HG03439 (cell line): ENCODE data around the gene FLOT2.
"Not testable (repeated sequence)": the region's sequence is repeated elsewhere in the genome, so short reads cannot be mapped to it uniquely, and the experiment has no call there.

Source experiments
- ATAC-seq: cut with Tn5 transposase; IDR thresholded peaks from one replicate; pipeline ENCODE4 v1.9.1; 2021; ENCODE audit warnings: mild to moderate bottlenecking, moderate library complexity; ENCODE audit not compliant: unreplicated experiment

The FLOT2 gene

DNA sequence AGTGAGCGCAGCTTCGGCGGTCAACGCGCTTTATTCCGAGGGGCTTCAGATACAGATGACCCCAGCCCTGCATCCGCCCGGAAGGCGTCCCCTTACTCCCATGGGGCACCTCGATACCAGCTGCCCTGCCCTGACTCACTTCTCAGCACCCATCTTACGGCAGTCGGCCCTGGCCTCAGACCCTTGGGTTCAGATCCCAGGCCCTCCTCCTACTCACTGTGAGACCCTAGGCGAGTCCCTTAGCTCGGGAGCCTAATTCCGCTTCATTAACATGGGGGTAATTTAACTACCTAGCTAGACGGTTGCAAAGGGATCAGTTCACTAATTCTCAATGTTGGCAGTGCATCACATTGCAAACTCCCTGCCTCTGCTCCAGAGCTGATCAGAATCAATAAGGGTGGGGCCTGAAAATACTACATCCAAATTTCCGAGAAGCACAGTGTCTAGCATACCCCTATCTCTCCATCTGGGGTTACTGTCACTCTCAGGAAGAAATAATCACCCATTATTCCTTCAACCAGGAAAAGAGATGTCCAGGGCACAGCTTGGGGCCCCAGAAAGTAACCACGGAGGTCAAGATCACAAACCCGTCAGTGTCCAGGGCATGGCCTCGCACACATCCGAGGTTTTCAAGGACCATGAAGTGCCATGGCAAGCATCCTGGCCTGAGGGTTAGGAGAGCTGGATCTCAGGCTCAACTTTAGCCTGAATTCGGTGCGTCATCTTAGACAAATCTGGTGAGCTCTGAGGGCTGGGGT, 415 bp upstream of the FLOT2 start:
- no peak for ATAC-seq

DNA sequence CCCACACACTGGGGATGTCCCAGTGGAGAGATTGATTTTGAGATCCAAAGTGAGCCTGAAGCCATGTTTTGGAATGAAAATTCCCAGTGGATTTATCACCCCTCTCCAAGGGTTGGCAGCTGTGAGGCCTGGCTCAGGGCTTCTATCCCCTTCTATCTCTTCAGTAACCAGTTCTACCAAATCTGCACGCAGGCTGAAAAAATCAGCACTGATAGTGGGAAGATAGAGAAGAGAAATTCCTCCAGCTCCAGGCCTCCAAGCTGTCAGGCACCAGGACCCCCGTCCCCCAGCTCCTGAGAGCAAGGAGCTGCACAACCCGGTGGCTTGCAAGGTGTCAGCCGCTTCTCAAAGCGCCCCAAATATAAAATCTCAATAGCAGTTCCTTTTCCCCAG, 1.0 kb downstream of the FLOT2 start:
- ATAC-seq: no peak

DNA sequence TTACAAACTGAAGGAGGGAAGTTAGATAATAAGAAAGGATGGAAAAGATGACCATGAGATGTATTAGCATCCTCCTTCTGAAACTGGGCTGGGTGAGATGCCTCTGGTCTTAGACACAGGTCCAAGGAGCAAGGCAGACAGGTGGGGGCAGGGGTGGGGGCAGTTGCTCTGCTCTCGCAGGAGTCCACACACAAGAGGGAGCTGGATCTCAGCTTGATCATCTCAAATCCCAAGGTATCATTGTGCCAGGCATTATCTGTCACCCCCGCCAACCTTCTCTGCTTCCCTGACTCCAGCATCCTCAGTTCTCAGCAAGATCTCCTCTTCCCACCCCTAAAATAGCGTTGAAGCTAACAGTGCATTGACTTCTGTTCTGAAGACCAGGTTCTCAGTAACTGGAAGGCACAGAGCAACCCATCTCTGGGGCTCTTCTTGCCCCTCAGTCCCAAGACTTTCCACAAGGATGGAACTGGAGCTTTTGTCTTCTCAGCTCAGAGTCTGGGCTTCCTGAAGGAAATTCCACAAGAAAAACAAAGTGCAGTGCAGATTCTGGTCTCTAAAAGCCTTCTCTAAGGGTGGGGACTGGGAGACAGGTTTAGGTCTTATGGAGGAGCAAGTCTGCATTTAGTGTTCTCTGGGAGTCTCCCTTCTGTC, 1.6 kb downstream of the FLOT2 start:
- ATAC-seq: no peak

DNA sequence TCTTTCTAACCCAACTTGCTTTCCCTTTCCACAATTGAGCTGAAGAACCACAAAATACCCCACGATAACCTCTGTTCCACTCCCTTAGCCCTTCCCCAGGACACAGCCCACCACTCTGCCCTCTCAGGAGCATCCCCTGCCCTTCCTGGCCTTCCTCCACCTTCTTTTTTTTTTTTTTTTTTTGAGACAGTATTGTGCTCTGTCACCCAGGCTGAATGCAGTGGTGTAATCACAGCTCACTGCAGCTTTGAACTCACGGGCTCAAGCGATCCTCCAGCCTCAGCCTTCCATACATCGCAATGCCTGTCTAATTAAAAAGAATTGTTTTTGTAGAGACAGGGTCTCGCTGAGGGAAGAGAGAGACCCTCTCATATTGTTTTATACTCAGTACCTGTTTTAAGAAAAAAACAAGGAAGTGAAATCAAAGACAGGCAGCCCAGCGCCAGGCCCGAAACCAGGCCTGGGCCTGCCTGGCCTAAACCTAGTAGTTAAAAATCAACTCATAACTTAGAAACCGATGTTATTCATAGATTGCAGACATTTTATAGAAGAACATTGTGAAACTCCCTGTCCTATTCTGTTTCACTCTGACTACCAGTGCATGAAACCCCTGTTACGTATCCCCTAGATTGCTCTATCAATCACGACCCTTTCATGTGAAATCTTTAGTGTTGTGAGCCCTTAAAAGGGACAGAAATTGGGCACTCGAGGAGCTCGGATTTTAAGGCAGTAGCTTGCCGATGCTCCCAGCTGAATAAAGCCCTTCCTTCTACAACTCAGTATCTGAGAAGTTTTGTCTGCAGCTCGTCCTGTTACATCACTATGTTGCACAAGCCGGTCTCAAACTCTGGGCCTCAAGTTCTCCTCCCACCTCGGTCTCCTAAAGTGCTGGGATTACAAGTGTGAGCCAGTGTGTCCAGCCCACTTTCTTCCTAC, 4.0 kb downstream of the FLOT2 start:
- not testable (repeated sequence) for ATAC-seq

- no peak for ATAC-seq
These were observed 5.5 kb downstream of the FLOT2 start for GRCh38 chr17:28892024-28892423.

DNA sequence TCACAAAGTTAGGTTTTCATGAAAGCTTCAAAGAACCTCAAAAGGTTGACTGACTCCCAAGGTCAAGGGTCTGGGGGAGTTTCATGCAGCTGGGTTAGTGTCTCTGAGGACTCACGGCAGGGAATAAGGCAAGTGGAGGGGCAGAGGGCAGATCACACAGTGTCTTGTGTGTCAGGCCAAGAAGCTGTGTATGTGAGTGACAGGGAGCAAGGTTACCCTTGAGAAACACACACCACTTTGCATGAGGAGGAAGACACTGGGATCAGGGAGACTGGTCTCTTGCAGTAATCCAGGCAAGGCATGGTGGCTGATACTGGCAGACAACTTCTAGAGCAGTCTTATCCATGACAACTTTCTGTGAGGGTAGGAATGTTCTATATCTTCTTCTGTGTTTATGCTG, 6.3 kb downstream of the FLOT2 start:
- no peak for ATAC-seq

- ATAC-seq: no peak
These were observed 7.5 kb downstream of the FLOT2 start for GRCh38 chr17:28889996-28890395.

GRCh38 chr17:28888832-28889231, 8.7 kb downstream of the FLOT2 start:
- no peak for ATAC-seq

GRCh38 chr17:28887871-28888471, 9.6 kb downstream of the FLOT2 start:
- no peak for ATAC-seq

DNA sequence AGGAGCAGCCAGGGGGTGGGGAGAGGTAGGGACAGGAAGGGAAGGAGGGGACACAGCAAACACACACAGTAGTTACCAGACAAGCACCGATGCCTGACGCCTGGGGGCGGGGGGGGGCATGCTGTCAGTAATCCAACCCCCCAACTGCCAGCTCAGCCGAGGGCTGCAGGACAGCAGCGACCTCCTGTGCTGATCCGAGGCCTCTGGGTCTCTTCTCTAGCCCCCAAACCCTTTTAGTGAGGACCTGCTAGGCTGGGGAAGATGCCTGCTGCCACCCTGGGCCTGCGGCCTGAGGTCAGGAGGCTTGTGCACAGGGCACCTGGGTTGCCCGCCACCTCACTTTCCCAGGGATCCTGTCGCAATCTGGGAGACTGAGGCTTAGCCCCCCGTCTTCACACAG, 11.6 kb downstream of the FLOT2 start:
- no peak for ATAC-seq

- no peak for ATAC-seq
These were observed 12.2 kb downstream of the FLOT2 start for GRCh38 chr17:28885363-28885762.

GRCh38 chr17:28883967-28884702, 13.4 kb downstream of the FLOT2 start:
- ATAC-seq: no peak

GRCh38 chr17:28882154-28882895, 15.2 kb downstream of the FLOT2 start:
- ATAC-seq: no peak

GRCh38 chr17:28881533-28882056, 15.9 kb downstream of the FLOT2 start:
- ATAC-seq: no peak

- no peak for ATAC-seq
These were observed 17.0 kb downstream of the FLOT2 start for GRCh38 chr17:28880572-28880945.

DNA sequence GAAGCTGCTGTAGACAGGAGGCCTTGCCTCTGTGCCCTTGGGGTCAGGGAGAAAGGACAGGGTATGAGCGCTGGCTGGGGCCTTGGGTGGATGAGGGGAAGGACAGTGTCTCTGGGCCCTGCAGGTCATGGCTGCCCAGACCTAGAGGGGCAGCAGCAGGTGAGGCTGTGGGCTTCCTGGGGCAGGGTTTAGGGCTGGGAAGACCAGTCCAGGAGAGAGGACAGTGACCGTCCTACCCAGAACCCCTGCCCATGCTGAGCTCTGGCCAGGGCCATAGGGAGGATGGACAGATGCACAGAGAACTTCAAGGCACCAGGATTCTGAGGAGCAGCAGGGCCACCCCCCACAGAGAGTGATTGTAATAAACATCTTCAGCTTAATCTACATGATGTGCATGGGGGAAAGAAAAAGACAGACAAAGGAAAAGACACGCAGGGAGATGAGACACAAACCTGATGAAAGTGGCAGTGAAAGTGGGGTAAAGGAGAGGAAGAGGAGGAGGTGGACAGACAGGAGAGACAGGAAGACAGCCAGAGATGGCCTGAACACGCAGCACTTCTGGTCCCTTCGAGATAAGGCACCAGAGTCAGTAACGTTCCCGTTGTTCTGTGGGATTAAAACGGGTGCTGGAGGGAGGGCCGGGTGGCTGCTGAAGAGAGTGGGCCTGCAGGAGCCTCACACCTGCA, 17.5 kb downstream of the FLOT2 start:
- ATAC-seq: no peak

GRCh38 chr17:28878981-28879380, 18.6 kb downstream of the FLOT2 start:
- no peak for ATAC-seq

DNA sequence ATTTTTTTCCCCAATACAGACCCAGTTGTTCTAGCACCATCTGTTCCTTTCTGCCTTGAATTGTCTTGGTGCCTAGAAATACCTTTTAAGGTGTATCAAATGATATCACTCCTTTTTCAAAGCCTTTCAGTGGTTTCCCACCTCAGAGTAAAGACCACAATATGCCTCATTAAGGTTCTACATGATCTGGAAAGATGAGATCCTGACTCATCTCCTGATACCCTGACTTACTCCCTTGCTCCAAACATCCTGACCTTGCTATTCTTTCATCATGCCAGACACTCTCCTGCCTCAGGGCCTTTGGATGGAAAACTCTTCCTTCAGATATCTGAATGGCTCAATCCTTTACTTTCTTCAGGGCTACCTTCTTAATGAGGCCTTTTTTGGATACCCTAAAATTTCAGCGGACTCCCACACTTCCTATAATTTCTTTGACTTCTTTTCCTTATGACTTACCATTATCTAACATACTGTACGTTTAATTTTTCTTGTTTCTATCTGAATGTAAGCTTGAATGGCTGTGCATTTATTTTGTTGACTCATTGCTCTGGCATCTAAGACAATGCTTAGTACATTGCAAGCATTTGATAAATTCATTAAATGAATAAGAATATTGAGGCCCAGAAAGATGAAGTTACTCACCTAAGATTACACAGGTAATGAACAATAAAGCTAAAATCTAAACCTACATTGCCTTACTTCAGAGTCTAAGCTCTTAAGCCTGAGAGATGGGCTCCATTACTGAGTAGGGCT, 19.2 kb downstream of the FLOT2 start:
- no peak for ATAC-seq
